ENCODE results near the gene OR5A2. TPM values are rescaled to one million over a fixed set of nuclear protein-coding genes. Genes with fewer than 3 reads are reported as not detected.
"Not testable (repeated sequence)": the region's sequence is repeated elsewhere in the genome, so short reads cannot be mapped to it uniquely, and the experiment has no call there.

Gene OR5A2
- polyA plus RNA-seq, 3 donors: not detected

DNA sequence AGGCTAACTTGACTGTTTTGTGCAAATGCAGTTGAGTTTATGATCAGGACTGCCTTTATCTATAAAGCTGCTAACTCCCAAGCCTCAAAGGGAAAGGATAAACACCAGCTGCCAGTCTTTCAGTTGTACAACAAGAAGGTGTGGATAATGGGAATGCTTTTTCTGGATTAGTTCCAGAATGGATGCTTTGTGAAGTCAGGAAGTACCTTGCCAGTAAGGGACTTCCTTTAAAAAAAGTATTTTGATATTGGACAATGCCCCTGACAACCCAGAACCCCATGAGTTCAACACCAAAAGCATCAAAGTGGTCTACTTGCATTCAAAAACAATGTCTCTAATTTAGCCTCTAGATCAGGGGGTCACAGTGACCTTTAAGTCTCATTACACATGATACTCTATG lies 32.0 kb downstream of the OR5A2 start:
- Mint-ChIP-seq H3K27me3 (ENCODE audit: low read depth in 3 of 3) (peaks cover 0 to 1% (median 0%) of the 10 kb centered on the region in 3 donors), H3K36me3 (no peaks in the 10 kb centered on the region), H3K9me3 (peaks cover 0 to 1% (median 0%) of the 10 kb centered on the region in 7 donors), H3K4me3 (no peak overlapping the region), H3K4me1 (no peaks in the 10 kb centered on the region), H3K27ac (no peak overlapping the region)
- Histone ChIP-seq H3K4me2 (replicated peaks; ENCODE audit: extremely low read depth, low read length, poor library complexity, severe bottlenecking) (no peak overlapping the region), H3K4me1 (ENCODE audit: control insufficient read depth in 1 of 2, insufficient read depth in 2 of 2, low read length in 2 of 2) (no peaks in the 10 kb centered on the region), H3K79me2 (ENCODE audit: insufficient read depth, low read length) (no peaks in the 10 kb centered on the region), H2AFZ (ENCODE audit: insufficient read depth, low read depth, low read length, poor library complexity, severe bottlenecking) (no peak overlapping the region), H3K27me3 (ENCODE audit: control insufficient read depth in 2 of 2, insufficient read depth in 2 of 2, low read length in 2 of 2) (no peaks in the 10 kb centered on the region), H3K27ac (ENCODE audit: low read depth in 1 of 2, low read length in 2 of 2) (no peak overlapping the region), H3K9ac (ENCODE audit: insufficient read depth, low read length, poor library complexity, severe bottlenecking) (no peak overlapping the region), H3K36me3 (replicated peaks in 1 of 2; ENCODE audit: control insufficient read depth in 1 of 2, insufficient read depth in 2 of 2, low read length in 2 of 2) (no peaks in the 10 kb centered on the region), H3K9me3 (replicated peaks in 1 of 2; ENCODE audit: control insufficient read depth in 1 of 2, insufficient read depth in 1 of 2, low read length in 2 of 2) (no peaks in the 10 kb centered on the region), H3K4me3 (replicated peaks in 1 of 3; ENCODE audit: low read depth in 2 of 3, low read length in 3 of 3) (no peak overlapping the region), H4K20me1 (ENCODE audit: insufficient read depth, low read length) (no peaks in the 10 kb centered on the region)
- TF ChIP-seq CTCF (IDR thresholded peaks at IDR 0.05): no peak
- no peak for DNase-seq
- intact Hi-C loops (cut with micrococcal nuclease): no loop called here

- H3K4me1 Mint-ChIP-seq: peaks cover 19% of the 10 kb centered on the region
- Histone ChIP-seq H3K9me3 (replicated peaks in 1 of 2; ENCODE audit: control insufficient read depth in 1 of 2, insufficient read depth in 1 of 2, low read length in 2 of 2) (no peaks in the 10 kb centered on the region), H3K4me2 (replicated peaks; ENCODE audit: extremely low read depth, low read length, poor library complexity, severe bottlenecking) (peak overlapping the region; percentile 53), H3K4me1 (ENCODE audit: control insufficient read depth in 1 of 2, insufficient read depth in 2 of 2, low read length in 2 of 2) (peaks cover 0 to 16% of the 10 kb centered on the region in 2 donors), H3K36me3 (replicated peaks in 1 of 2; ENCODE audit: control insufficient read depth in 1 of 2, insufficient read depth in 2 of 2, low read length in 2 of 2) (no peaks in the 10 kb centered on the region), H3K27ac (ENCODE audit: low read depth in 1 of 2, low read length in 2 of 2) (peak overlapping the region in 1 of 2 donors; percentile 68), H3K27me3 (ENCODE audit: control insufficient read depth in 2 of 2, insufficient read depth in 2 of 2, low read length in 2 of 2) (no peaks in the 10 kb centered on the region), H4K20me1 (ENCODE audit: insufficient read depth, low read length) (no peaks in the 10 kb centered on the region), H3K9ac (ENCODE audit: insufficient read depth, low read length, poor library complexity, severe bottlenecking) (no peak overlapping the region), H3K79me2 (ENCODE audit: insufficient read depth, low read length) (no peaks in the 10 kb centered on the region), H3K4me3 (replicated peaks in 1 of 3; ENCODE audit: low read depth in 2 of 3, low read length in 3 of 3) (peak overlapping the region in 2 of 3 experiments; percentile 51 to 62), H2AFZ (ENCODE audit: insufficient read depth, low read depth, low read length, poor library complexity, severe bottlenecking) (no peak overlapping the region)
- peak overlapping the region; percentile 11 to 71 (median 41) for H3K27ac Mint-ChIP-seq
- no CpG with 5 or more reads among the region's 2 CpGs for WGBS (ENCODE audit: insufficient coverage)
- peak; percentile 18 to 37 (median 26) for DNase-seq
- no peaks in the 10 kb centered on the region for H3K36me3 Mint-ChIP-seq
- peaks cover 0 to 1% (median 0%) of the 10 kb centered on the region in 3 donors for H3K27me3 Mint-ChIP-seq (ENCODE audit: low read depth in 3 of 3)
- intact Hi-C loops (cut with micrococcal nuclease): no loop called here
- H3K9me3 Mint-ChIP-seq: peaks cover 0 to 6% (median 3%) of the 10 kb centered on the region in 7 donors
- TF ChIP-seq CTCF (IDR thresholded peaks at IDR 0.05): no peak
- peak overlapping the region; percentile 10 to 68 for H3K4me3 Mint-ChIP-seq
These were observed 45.8 kb downstream of the OR5A2 start for GRCh38 chr11:59380263-59381059.

DNA sequence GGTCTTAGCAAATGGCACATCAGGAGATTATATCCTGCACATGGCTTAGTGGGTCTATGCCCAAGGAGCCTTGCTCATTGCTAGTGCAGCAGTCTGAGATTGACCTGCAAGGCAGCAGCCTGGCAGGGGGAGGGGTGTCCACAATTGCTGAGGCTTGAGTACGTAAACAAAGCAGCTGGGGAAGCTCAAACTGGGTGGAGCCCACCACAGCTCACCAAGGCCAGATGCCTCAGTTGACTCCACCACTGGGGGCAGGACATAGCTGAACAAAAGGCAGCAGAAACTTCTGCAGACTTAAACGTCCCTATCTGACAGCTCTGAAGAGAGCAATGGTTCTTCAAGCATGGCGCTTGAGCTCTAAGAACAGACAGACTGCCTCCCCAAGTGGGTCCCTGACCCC lies 53.9 kb downstream of the OR5A2 start:
- H3K36me3 Mint-ChIP-seq; H4K20me1 ChIP-seq (ENCODE audit: insufficient read depth, low read length); H3K36me3 ChIP-seq (replicated peaks in 1 of 2; ENCODE audit: control insufficient read depth in 1 of 2, insufficient read depth in 2 of 2, low read length in 2 of 2); H3K4me3 ChIP-seq (replicated peaks in 1 of 3; ENCODE audit: low read depth in 2 of 3, low read length in 3 of 3); intact Hi-C loops (cut with micrococcal nuclease); DNase-seq; H3K27me3 ChIP-seq (ENCODE audit: control insufficient read depth in 2 of 2, insufficient read depth in 2 of 2, low read length in 2 of 2); H3K4me3 Mint-ChIP-seq; H3K79me2 ChIP-seq (ENCODE audit: insufficient read depth, low read length); H3K27ac Mint-ChIP-seq; H3K9ac ChIP-seq (ENCODE audit: insufficient read depth, low read length, poor library complexity, severe bottlenecking); H3K9me3 ChIP-seq (replicated peaks in 1 of 2; ENCODE audit: control insufficient read depth in 1 of 2, insufficient read depth in 1 of 2, low read length in 2 of 2); H2AFZ ChIP-seq (ENCODE audit: insufficient read depth, low read depth, low read length, poor library complexity, severe bottlenecking); H3K27ac ChIP-seq (ENCODE audit: low read depth in 1 of 2, low read length in 2 of 2); H3K27me3 Mint-ChIP-seq (ENCODE audit: low read depth in 3 of 3); H3K4me2 ChIP-seq (replicated peaks; ENCODE audit: extremely low read depth, low read length, poor library complexity, severe bottlenecking): not testable (repeated sequence)
- peaks cover 8 to 10% of the 10 kb centered on the region in 2 donors for H3K4me1 ChIP-seq (ENCODE audit: control insufficient read depth in 1 of 2, insufficient read depth in 2 of 2, low read length in 2 of 2)
- 60% methylated on average over 3 of the region's 3 CpGs for WGBS (ENCODE audit: insufficient coverage)
- H3K9me3 Mint-ChIP-seq: peaks cover 7 to 37% (median 13%) of the 10 kb centered on the region in 7 donors
- peaks cover 17% of the 10 kb centered on the region for H3K4me1 Mint-ChIP-seq
